Neural cell (in vitro differentiated cells): ENCODE data around the gene NOL3. TPM values are rescaled to one million over a fixed set of nuclear protein-coding genes. Genes with fewer than 3 reads are reported as not detected.

Experiments used
- H2AFZ ChIP-seq: fragments of 200-600, 300-800 bp; sonication (generic), shearing (Covaris generic); 2 replicates; pipeline ENCODE4 v1.6.0; 2014; ENCODE audit warnings: low read depth, mild to moderate bottlenecking, antibody characterized with exemption, low read length, moderate library complexity
- H3F3A ChIP-seq: fragments of 200-600 bp; shearing (Covaris generic); 2 replicates; pipeline ENCODE4 v1.6.1; 2016; ENCODE audit warnings: mild to moderate bottlenecking, moderate library complexity, mixed read lengths, antibody characterized with exemption, low read length; ENCODE audit not compliant: insufficient read depth, poor library complexity, severe bottlenecking
- H3K27ac ChIP-seq: fragments of 200-600, 300-800 bp; sonication (generic), shearing (Covaris generic); 2 replicates; pipeline ENCODE4 v1.5.1; 2014; ENCODE audit warnings: mild to moderate bottlenecking, low read length, moderate library complexity
- H3K27me3 ChIP-seq: fragments of 300-800, 200-600 bp; sonication (generic), shearing (Covaris generic); 2 replicates; pipeline ENCODE4 v1.6.0; 2014; ENCODE audit warnings: mild to moderate bottlenecking, low read depth, low read length, moderate library complexity; ENCODE audit not compliant: insufficient read depth
- H3K36me3 ChIP-seq: fragments of 300-800, 200-600 bp; sonication (generic), shearing (Covaris generic); 2 replicates; pipeline ENCODE4 v1.5.1; 2014; ENCODE audit warnings: mild to moderate bottlenecking, antibody characterized with exemption, low read length, moderate library complexity; ENCODE audit not compliant: insufficient read depth
- H3K4me2 ChIP-seq: fragments of 300-800, 200-600 bp; sonication (generic), shearing (Covaris generic); 2 replicates; pipeline ENCODE4 v1.6.0; 2014; ENCODE audit warnings: mild to moderate bottlenecking, low read length
- H3K4me3 ChIP-seq: fragments of 300-800, 200-600 bp; sonication (generic), shearing (Covaris generic); 2 replicates; pipeline ENCODE4 v1.5.1; 2014; ENCODE audit warnings: mild to moderate bottlenecking, low read length, moderate library complexity
- H3K79me2 ChIP-seq: fragments of 200-600 bp; shearing (Covaris generic); replicated peaks from 2 replicates; pipeline ENCODE4 v1.6.0; 2014; ENCODE audit warnings: mild to moderate bottlenecking, low read length, moderate library complexity; ENCODE audit not compliant: insufficient read depth
- H3K9ac ChIP-seq: fragments of 300-800, 200-600 bp; sonication (generic), shearing (Covaris generic); 2 replicates; pipeline ENCODE4 v1.6.1; 2016; ENCODE audit warnings: mild to moderate bottlenecking, low read length, mixed read lengths
- H3K9me2 ChIP-seq: fragments of 200-600 bp; shearing (Covaris generic); 2 replicates; pipeline ENCODE4 v1.6.1; 2016; ENCODE audit warnings: mild to moderate bottlenecking, low read length, mixed read lengths; ENCODE audit not compliant: insufficient read depth
- H3K9me3 ChIP-seq: fragments of 200-600, 300-800 bp; sonication (generic), shearing (Covaris generic); 2 replicates; pipeline ENCODE4 v1.6.1; 2016; ENCODE audit warnings: mild to moderate bottlenecking, mixed run types, low read length, moderate library complexity, mixed read lengths
- H4K20me1 ChIP-seq: fragments of 200-600 bp; shearing (Covaris generic); 2 replicates; pipeline ENCODE4 v1.6.1; 2016; ENCODE audit warnings: mild to moderate bottlenecking, mixed run types; ENCODE audit not compliant: insufficient read depth
- CTCF ChIP-seq: fragments of 450-650 bp; IDR thresholded peaks from 2 replicates; pipeline ENCODE4 v1.5.1; 2014; ENCODE audit warnings: antibody characterized with exemption, mild to moderate bottlenecking, moderate library complexity; ENCODE audit not compliant: poor library complexity, severe bottlenecking
- EP300 ChIP-seq: fragments of 450-650 bp; conservative IDR thresholded peaks from 2 replicates; pipeline ENCODE4 v1.6.1; 2014; ENCODE audit warnings: antibody characterized with exemption, mild to moderate bottlenecking, moderate library complexity; ENCODE audit not compliant: poor library complexity, severe bottlenecking
- EZH2 ChIP-seq: fragments of 200-600, 300-800 bp; shearing (Covaris generic), sonication (generic); IDR thresholded peaks from 2 replicates; pipeline ENCODE4 v1.6.1; 2014; ENCODE audit warnings: antibody characterized with exemption, low read length, borderline replicate concordance, mild to moderate bottlenecking; ENCODE audit not compliant: insufficient read depth, poor library complexity, severe bottlenecking
- MXI1 ChIP-seq: fragments of 450-650 bp; conservative IDR thresholded peaks from 2 replicates; pipeline ENCODE4 v1.6.1; 2014; ENCODE audit warnings: antibody characterized with exemption, mild to moderate bottlenecking; ENCODE audit not compliant: poor library complexity, severe bottlenecking
- POLR2AphosphoS5 ChIP-seq: IDR thresholded peaks from 2 replicates; pipeline ENCODE4 v1.6.1; 2012
- RAD21 ChIP-seq: fragments of 450-650 bp; conservative IDR thresholded peaks from 2 replicates; pipeline ENCODE4 v1.6.1; 2014; ENCODE audit warnings: antibody characterized with exemption, mild to moderate bottlenecking, moderate library complexity
- REST ChIP-seq: IDR thresholded peaks from 2 replicates; pipeline ENCODE4 v1.6.1; 2012; ENCODE audit warnings: borderline replicate concordance
- SMC3 ChIP-seq: fragments of 450-650 bp; conservative IDR thresholded peaks from 2 replicates; pipeline ENCODE4 v1.6.1; 2014; ENCODE audit warnings: antibody characterized with exemption, mild to moderate bottlenecking, moderate library complexity; ENCODE audit not compliant: poor library complexity
- TAF1 ChIP-seq: IDR thresholded peaks from 2 replicates; pipeline ENCODE4 v1.6.1; 2012; ENCODE audit warnings: low read depth
- polyA plus RNA-seq: library from polyadenylated mRNA; depleted of rRNA; stranded (reverse); fragments of >200 nt; gene quantifications from 2 replicates; pipeline ENCODE4 v1.2.3, GENCODE V29; 2014

Gene NOL3
- polyA plus RNA-seq, 1 donor from 2014 or later = 8.4 TPM

GRCh38 chr16:67170949-67171649 is 761 bp downstream of the NOL3 start:
- Histone ChIP-seq H3K9me2 (no peaks in the 10 kb centered on the region), H3K79me2 (no peaks in the 10 kb centered on the region), H3K27me3 (peaks cover 92% of the 10 kb centered on the region), H3K4me2 (no peak overlapping the region), H3K9me3 (no peaks in the 10 kb centered on the region), H4K20me1 (peaks cover 11% of the 10 kb centered on the region), H3K27ac (no peak overlapping the region), H3F3A (no peaks in the 10 kb centered on the region), H3K9ac (no peak overlapping the region), H2AFZ (no peak overlapping the region), H3K4me3 (peak overlapping the region; percentile 52), H3K36me3 (no peaks in the 10 kb centered on the region)
- TF ChIP-seq POLR2AphosphoS5 (no peak), TAF1 (no peak), MXI1 (no peak), EP300 (no peak), REST (no peak), CTCF (no peak), EZH2 (no peak), RAD21 (no peak), SMC3 (no peak)

- Histone ChIP-seq H4K20me1 (peaks cover 19% of the 10 kb centered on the region), H3K9me2 (no peaks in the 10 kb centered on the region), H3K4me2 (no peak overlapping the region), H3F3A (no peaks in the 10 kb centered on the region), H3K9me3 (no peaks in the 10 kb centered on the region), H3K9ac (no peak overlapping the region), H3K79me2 (no peaks in the 10 kb centered on the region), H3K36me3 (no peaks in the 10 kb centered on the region), H3K27me3 (peaks cover 76% of the 10 kb centered on the region), H2AFZ (no peak overlapping the region), H3K4me3 (peak overlapping the region; percentile 63), H3K27ac (no peak overlapping the region)
- no peak for TF ChIP-seq MXI1
- no peak for TF ChIP-seq SMC3
- no peak for TF ChIP-seq RAD21
- no peak for TF ChIP-seq TAF1
- no peak for TF ChIP-seq EZH2
Measured at GRCh38 chr16:67173323-67173722, 3.0 kb downstream of the NOL3 start.
